ENCODE results near the gene ICOS.
"Not testable (repeated sequence)": the region's sequence is repeated elsewhere in the genome, so short reads cannot be mapped to it uniquely, and the experiment has no call there.

ICOS gene

GRCh38 chr2:203915256-203915655 is 21.3 kb upstream of the ICOS start:
- H3K36me3 ChIP-seq (ENCODE audit: control insufficient read depth, insufficient read depth, low read length) = no peaks in the 10 kb centered on the region
- no peaks in the 10 kb centered on the region for H3K4me1 ChIP-seq (ENCODE audit: control insufficient read depth, insufficient read depth, low read length, poor library complexity, severe bottlenecking)
- no peaks in the 10 kb centered on the region for H3K27me3 ChIP-seq (replicated peaks; ENCODE audit: control insufficient read depth, insufficient read depth, low read length, poor library complexity, severe bottlenecking)
- DNase-seq = no peak
- no peak overlapping the region for H3K27ac ChIP-seq (ENCODE audit: insufficient read depth, low read length, poor library complexity, severe bottlenecking)
- H3K4me3 ChIP-seq (ENCODE audit: insufficient read depth, low read depth, low read length, poor library complexity, severe bottlenecking) = no peak overlapping the region
- no peaks in the 10 kb centered on the region for H3K9me3 ChIP-seq (ENCODE audit: control insufficient read depth, low read length)

GRCh38 chr2:203916756-203917155 is 19.8 kb upstream of the ICOS start:
- no peaks in the 10 kb centered on the region for H3K36me3 ChIP-seq (ENCODE audit: control insufficient read depth, insufficient read depth, low read length)
- no peaks in the 10 kb centered on the region for H3K9me3 ChIP-seq (ENCODE audit: control insufficient read depth, low read length)
- H3K4me1 ChIP-seq (ENCODE audit: control insufficient read depth, insufficient read depth, low read length, poor library complexity, severe bottlenecking) = no peaks in the 10 kb centered on the region
- no peak overlapping the region for H3K4me3 ChIP-seq (ENCODE audit: insufficient read depth, low read depth, low read length, poor library complexity, severe bottlenecking)
- no peak for DNase-seq
- H3K27ac ChIP-seq (ENCODE audit: insufficient read depth, low read length, poor library complexity, severe bottlenecking) = no peak overlapping the region
- no peaks in the 10 kb centered on the region for H3K27me3 ChIP-seq (replicated peaks; ENCODE audit: control insufficient read depth, insufficient read depth, low read length, poor library complexity, severe bottlenecking)

- no peak for DNase-seq
These were observed 18.3 kb upstream of the ICOS start for GRCh38 chr2:203918264-203918663.

GRCh38 chr2:203918839-203919238 is 17.7 kb upstream of the ICOS start:
- no peaks in the 10 kb centered on the region for H3K36me3 ChIP-seq (ENCODE audit: control insufficient read depth, insufficient read depth, low read length)
- H3K4me1 ChIP-seq (ENCODE audit: control insufficient read depth, insufficient read depth, low read length, poor library complexity, severe bottlenecking) = no peaks in the 10 kb centered on the region
- DNase-seq = no peak
- no peak overlapping the region for H3K4me3 ChIP-seq (ENCODE audit: insufficient read depth, low read depth, low read length, poor library complexity, severe bottlenecking)
- no peak overlapping the region for H3K27ac ChIP-seq (ENCODE audit: insufficient read depth, low read length, poor library complexity, severe bottlenecking)
- H3K9me3 ChIP-seq (ENCODE audit: control insufficient read depth, low read length) = no peaks in the 10 kb centered on the region
- H3K27me3 ChIP-seq (replicated peaks; ENCODE audit: control insufficient read depth, insufficient read depth, low read length, poor library complexity, severe bottlenecking) = no peaks in the 10 kb centered on the region

More at GRCh38 chr2:203918264-203918663, 18.3 kb upstream of the ICOS start:
- Histone ChIP-seq H3K4me1 (ENCODE audit: control insufficient read depth, insufficient read depth, low read length, poor library complexity, severe bottlenecking) (no peaks in the 10 kb centered on the region), H3K27ac (ENCODE audit: insufficient read depth, low read length, poor library complexity, severe bottlenecking) (no peak overlapping the region), H3K9me3 (ENCODE audit: control insufficient read depth, low read length) (no peaks in the 10 kb centered on the region), H3K36me3 (ENCODE audit: control insufficient read depth, insufficient read depth, low read length) (no peaks in the 10 kb centered on the region), H3K4me3 (ENCODE audit: insufficient read depth, low read depth, low read length, poor library complexity, severe bottlenecking) (no peak overlapping the region), H3K27me3 (replicated peaks; ENCODE audit: control insufficient read depth, insufficient read depth, low read length, poor library complexity, severe bottlenecking) (no peaks in the 10 kb centered on the region)

GRCh38 chr2:203925512-203926158 is 10.9 kb upstream of the ICOS start:
- H3K27ac ChIP-seq (ENCODE audit: insufficient read depth, low read length, poor library complexity, severe bottlenecking) = no peak overlapping the region
- no peaks in the 10 kb centered on the region for H3K4me1 ChIP-seq (ENCODE audit: control insufficient read depth, insufficient read depth, low read length, poor library complexity, severe bottlenecking)
- H3K36me3 ChIP-seq (ENCODE audit: control insufficient read depth, insufficient read depth, low read length) = no peaks in the 10 kb centered on the region
- H3K27me3 ChIP-seq (replicated peaks; ENCODE audit: control insufficient read depth, insufficient read depth, low read length, poor library complexity, severe bottlenecking) = no peaks in the 10 kb centered on the region
- no peaks in the 10 kb centered on the region for H3K9me3 ChIP-seq (ENCODE audit: control insufficient read depth, low read length)
- DNase-seq = no peak
- no peak overlapping the region for H3K4me3 ChIP-seq (ENCODE audit: insufficient read depth, low read depth, low read length, poor library complexity, severe bottlenecking)

GRCh38 chr2:203928849-203929248 is 7.7 kb upstream of the ICOS start:
- no peak overlapping the region for H3K27ac ChIP-seq (ENCODE audit: insufficient read depth, low read length, poor library complexity, severe bottlenecking)
- no peak overlapping the region for H3K4me3 ChIP-seq (ENCODE audit: insufficient read depth, low read depth, low read length, poor library complexity, severe bottlenecking)
- peaks cover 12% of the 10 kb centered on the region for H3K4me1 ChIP-seq (ENCODE audit: control insufficient read depth, insufficient read depth, low read length, poor library complexity, severe bottlenecking)
- DNase-seq = no peak
- H3K9me3 ChIP-seq (ENCODE audit: control insufficient read depth, low read length) = no peaks in the 10 kb centered on the region
- no peaks in the 10 kb centered on the region for H3K36me3 ChIP-seq (ENCODE audit: control insufficient read depth, insufficient read depth, low read length)
- H3K27me3 ChIP-seq (replicated peaks; ENCODE audit: control insufficient read depth, insufficient read depth, low read length, poor library complexity, severe bottlenecking) = no peaks in the 10 kb centered on the region

GRCh38 chr2:203931262-203931661 is 5.3 kb upstream of the ICOS start:
- not testable (repeated sequence) for H3K27ac ChIP-seq (ENCODE audit: insufficient read depth, low read length, poor library complexity, severe bottlenecking); H3K27me3 ChIP-seq (replicated peaks; ENCODE audit: control insufficient read depth, insufficient read depth, low read length, poor library complexity, severe bottlenecking)

GRCh38 chr2:203934041-203934492 is 2.5 kb upstream of the ICOS start:
- H3K36me3 ChIP-seq (ENCODE audit: control insufficient read depth, insufficient read depth, low read length) = no peaks in the 10 kb centered on the region
- peak in 1 of 3 donors; percentile 24 for DNase-seq
- peak overlapping the region; percentile 1 for H3K4me3 ChIP-seq (ENCODE audit: insufficient read depth, low read depth, low read length, poor library complexity, severe bottlenecking)
- H3K27me3 ChIP-seq (replicated peaks; ENCODE audit: control insufficient read depth, insufficient read depth, low read length, poor library complexity, severe bottlenecking) = no peaks in the 10 kb centered on the region
- no peaks in the 10 kb centered on the region for H3K9me3 ChIP-seq (ENCODE audit: control insufficient read depth, low read length)
- peak overlapping the region; percentile 64 for H3K27ac ChIP-seq (ENCODE audit: insufficient read depth, low read length, poor library complexity, severe bottlenecking)
- H3K4me1 ChIP-seq (ENCODE audit: control insufficient read depth, insufficient read depth, low read length, poor library complexity, severe bottlenecking) = peaks cover 34% of the 10 kb centered on the region

More at GRCh38 chr2:203931262-203931661, 5.3 kb upstream of the ICOS start:
- not testable (repeated sequence) for H3K4me3 ChIP-seq (ENCODE audit: insufficient read depth, low read depth, low read length, poor library complexity, severe bottlenecking); H3K9me3 ChIP-seq (ENCODE audit: control insufficient read depth, low read length); DNase-seq; H3K36me3 ChIP-seq (ENCODE audit: control insufficient read depth, insufficient read depth, low read length)
- H3K4me1 ChIP-seq (ENCODE audit: control insufficient read depth, insufficient read depth, low read length, poor library complexity, severe bottlenecking) = peaks cover 32% of the 10 kb centered on the region

- DNase-seq = no peak
- peaks cover 34% of the 10 kb centered on the region for H3K4me1 ChIP-seq (ENCODE audit: control insufficient read depth, insufficient read depth, low read length, poor library complexity, severe bottlenecking)
- no peaks in the 10 kb centered on the region for H3K9me3 ChIP-seq (ENCODE audit: control insufficient read depth, low read length)
- H3K36me3 ChIP-seq (ENCODE audit: control insufficient read depth, insufficient read depth, low read length) = no peaks in the 10 kb centered on the region
- peak overlapping the region; percentile 1 for H3K4me3 ChIP-seq (ENCODE audit: insufficient read depth, low read depth, low read length, poor library complexity, severe bottlenecking)
- peak overlapping the region; percentile 64 for H3K27ac ChIP-seq (ENCODE audit: insufficient read depth, low read length, poor library complexity, severe bottlenecking)
- no peaks in the 10 kb centered on the region for H3K27me3 ChIP-seq (replicated peaks; ENCODE audit: control insufficient read depth, insufficient read depth, low read length, poor library complexity, severe bottlenecking)
These were observed 1.7 kb upstream of the ICOS start for GRCh38 chr2:203934711-203935438.

- Histone ChIP-seq H3K9me3 (ENCODE audit: control insufficient read depth, low read length) (no peaks in the 10 kb centered on the region), H3K4me1 (ENCODE audit: control insufficient read depth, insufficient read depth, low read length, poor library complexity, severe bottlenecking) (peaks cover 34% of the 10 kb centered on the region), H3K27me3 (replicated peaks; ENCODE audit: control insufficient read depth, insufficient read depth, low read length, poor library complexity, severe bottlenecking) (no peaks in the 10 kb centered on the region), H3K36me3 (ENCODE audit: control insufficient read depth, insufficient read depth, low read length) (no peaks in the 10 kb centered on the region), H3K4me3 (ENCODE audit: insufficient read depth, low read depth, low read length, poor library complexity, severe bottlenecking) (no peak overlapping the region), H3K27ac (ENCODE audit: insufficient read depth, low read length, poor library complexity, severe bottlenecking) (peak overlapping the region; percentile 64)
- no peak for DNase-seq
These were observed 995 bp upstream of the ICOS start for GRCh38 chr2:203935568-203935967.

Measured in effector memory CD4-positive, alpha-beta T cell (primary cell).